Measurements from ENCODE around the gene SCFD1.

GRCh38 chr14:30621940-30622830, at the start of gene SCFD1:
- TF ChIP-seq CTCF (IDR thresholded peaks at IDR 0.05; ENCODE audit: insufficient read depth, low read length, poor library complexity, severe bottlenecking) (no peak), EZH2phosphoT487 (conservative IDR thresholded peaks at IDR 0.05; ENCODE audit: low read length) (no peak)
